NCI-H510A treated with DMSO at 0.1 percent for 48 hours (cell line): ENCODE measurements around the gene OR13J1.
"Not testable (repeated sequence)": the region's sequence is repeated elsewhere in the genome, so short reads cannot be mapped to it uniquely, and the experiment has no call there.

ENCODE experiments used
- DNase-seq: peaks from one replicate; lab custom pipeline; 2025; lab: John Stamatoyannopoulos, UW

Gene OR13J1

GRCh38 chr9:35904338-35904737 is 34.1 kb upstream of the OR13J1 start:
- no peak for DNase-seq

- DNase-seq, result peak; percentile 7
These were observed 32.8 kb upstream of the OR13J1 start for GRCh38 chr9:35903049-35903448.

GRCh38 chr9:35899021-35899420 is 28.8 kb upstream of the OR13J1 start:
- DNase-seq, result no peak

- no peak for DNase-seq
These were observed 28.1 kb upstream of the OR13J1 start for GRCh38 chr9:35898337-35898736.

- not testable (repeated sequence) for DNase-seq
These were observed 27.3 kb upstream of the OR13J1 start for GRCh38 chr9:35897376-35898099.

GRCh38 chr9:35896570-35896969 is 26.4 kb upstream of the OR13J1 start:
- no peak for DNase-seq

- DNase-seq, result no peak
These were observed 21.9 kb upstream of the OR13J1 start for GRCh38 chr9:35892051-35892450.

GRCh38 chr9:35891646-35892045 is 21.4 kb upstream of the OR13J1 start:
- no peak for DNase-seq

- DNase-seq, result not testable (repeated sequence)
These were observed 14.7 kb upstream of the OR13J1 start for GRCh38 chr9:35884908-35885307.

GRCh38 chr9:35882996-35883395 is 12.8 kb upstream of the OR13J1 start:
- no peak for DNase-seq

- peak; percentile 49 for DNase-seq
These were observed 12.2 kb upstream of the OR13J1 start for GRCh38 chr9:35882263-35882848.

GRCh38 chr9:35872505-35872904 is 2.3 kb upstream of the OR13J1 start:
- DNase-seq, result no peak

- DNase-seq, result no peak
These were observed 1.3 kb upstream of the OR13J1 start for GRCh38 chr9:35871545-35871944.

GRCh38 chr9:35869621-35870216 is 482 bp downstream of the OR13J1 start:
- DNase-seq, result no peak

GRCh38 chr9:35868933-35869332 is 1.3 kb downstream of the OR13J1 start:
- no peak for DNase-seq

GRCh38 chr9:35867538-35867937 is 2.7 kb downstream of the OR13J1 start:
- no peak for DNase-seq

- no peak for DNase-seq
These were observed 5.4 kb downstream of the OR13J1 start for GRCh38 chr9:35864695-35865255.

- no peak for DNase-seq
These were observed 6.6 kb downstream of the OR13J1 start for GRCh38 chr9:35863583-35863982.

- DNase-seq, result no peak
These were observed 7.9 kb downstream of the OR13J1 start for GRCh38 chr9:35862328-35862727.

- no peak for DNase-seq
These were observed 8.9 kb downstream of the OR13J1 start for GRCh38 chr9:35861161-35861897.

- DNase-seq, result no peak
These were observed 10.2 kb downstream of the OR13J1 start for GRCh38 chr9:35859990-35860339.

- DNase-seq, result no peak
These were observed 10.8 kb downstream of the OR13J1 start for GRCh38 chr9:35859310-35859989.
